HepG2 (cell line): ENCODE measurements around the gene CDYL2. TPM values are rescaled to one million over a fixed set of nuclear protein-coding genes. Genes with fewer than 3 reads are reported as not detected.

ENCODE experiments used
- ATAC-seq: fragments of 200-7000 bp; cut with Tn5 transposase; 3 replicates; pipeline ENCODE4 v1.9.1; 2020; ENCODE audit warnings: mild to moderate bottlenecking, moderate library complexity
- BruUV-seq: library from RNA; stranded (reverse); fragments of 400-500 nt; replicated peaks from 2 replicates; lab custom pipeline; 2021; lab: Mats Ljungman, UMichigan
- CTCF ChIA-PET: fragments of 300-600 bp; formaldehyde crosslinking; extraction: SDS; loops from one replicate; lab custom pipeline; 2021; ENCODE audit warnings: low total read pairs, inconsistent platforms, low intra/inter-chr PET ratio; lab: Yijun Ruan, JAX
- POLR2A ChIA-PET: fragments of 350-600 bp; sonication (Branson Sonifier 250); formaldehyde crosslinking; loops from one replicate; lab custom pipeline; 2020; ENCODE audit warnings: antibody characterized with exemption, inconsistent platforms; lab: Yijun Ruan, JAX
- DNase-seq: peaks from one replicate; pipeline ENCODE4 v3.0.0-alpha.2; 2015; ENCODE audit warnings: low spot score
- FAIRE-seq: peaks from 3 replicates; lab custom pipeline; 2011; peaks lifted over from hg19 to GRCh38; lab: Jason Lieb, UNC
- H2AFZ ChIP-seq: one replicate; pipeline ENCODE4 v1.6.1; 2011; ENCODE audit warnings: low read length, inconsistent platforms
- H3K27ac ChIP-seq: fragments of 300-600 bp; 3 replicates; pipeline ENCODE4 v1.8.0; 2011; ENCODE audit warnings: mixed run types, mild to moderate bottlenecking, mixed read lengths, low read length, inconsistent platforms; ENCODE audit not compliant: insufficient read depth; ENCODE audit errors: extremely low read length
- H3K27me3 ChIP-seq, 2 experiments: fragments of 200-600 bp in 1 of 2; 2 replicates in 1 of 2; 3 replicates in 1 of 2; pipeline versions ENCODE4 v1.6.0 to v1.8.0; 2011; ENCODE audit warnings: low read length in 2 of 2, mild to moderate bottlenecking in 2 of 2, moderate library complexity in 2 of 2, inconsistent platforms in 1 of 2; ENCODE audit not compliant: insufficient read depth in 2 of 2, control insufficient read depth in 1 of 2
- H3K36me3 ChIP-seq, 2 experiments: fragments of 200-600 bp in 1 of 2; replicated peaks in 1 of 2; 2 replicates in 1 of 2; 3 replicates in 1 of 2; pipeline versions ENCODE4 v1.5.1 to v1.8.0; 2011; ENCODE audit warnings: low read length in 2 of 2, inconsistent platforms in 1 of 2; ENCODE audit not compliant: insufficient read depth in 2 of 2, control insufficient read depth in 1 of 2
- H3K4me1 ChIP-seq: 2 replicates; pipeline ENCODE4 v1.5.1; 2012; ENCODE audit warnings: low read length, inconsistent platforms; ENCODE audit not compliant: insufficient read depth
- H3K4me2 ChIP-seq: 2 replicates; pipeline ENCODE4 v1.6.0; 2011; ENCODE audit warnings: low read depth, low read length, inconsistent platforms
- H3K4me3 ChIP-seq, 3 experiments: fragments of 200-600 bp in 1 of 3; sonication (generic), shearing (Covaris generic) in 1 of 3; replicated peaks in 1 of 3; 2 replicates each; pipeline ENCODE4 v1.5.1; 2011 to 2016; ENCODE audit warnings: low read length in 3 of 3, inconsistent platforms in 2 of 3, low read depth in 2 of 3, mild to moderate bottlenecking in 2 of 3, control low read depth in 1 of 3, mixed read lengths in 1 of 3; ENCODE audit not compliant: insufficient read depth in 1 of 3
- H3K79me2 ChIP-seq: one replicate; pipeline ENCODE4 v1.6.1; 2011; ENCODE audit warnings: low read length, inconsistent platforms; ENCODE audit not compliant: insufficient read depth
- H3K9ac ChIP-seq: 2 replicates; pipeline ENCODE4 v1.6.0; 2011; ENCODE audit warnings: mild to moderate bottlenecking, low read depth, low read length, inconsistent platforms; ENCODE audit not compliant: insufficient read depth
- H3K9me3 ChIP-seq: 2 replicates; pipeline ENCODE4 v1.5.1; 2012; ENCODE audit warnings: mild to moderate bottlenecking, low read length
- H4K20me1 ChIP-seq: 2 replicates; pipeline ENCODE4 v1.6.0; 2011; ENCODE audit warnings: inconsistent platforms, mild to moderate bottlenecking, low read length, moderate library complexity; ENCODE audit not compliant: insufficient read depth
- CAMTA2 ChIP-seq: sonication (generic); formaldehyde crosslinking; IDR thresholded peaks from 2 replicates; pipeline ENCODE4 v1.4.0; 2020; ENCODE audit warnings: mild to moderate bottlenecking, missing genetic modification reagents, borderline replicate concordance
- EED ChIP-seq: sonication (generic); formaldehyde crosslinking; IDR thresholded peaks from 2 replicates; pipeline ENCODE4 v1.5.0; 2020; ENCODE audit warnings: mild to moderate bottlenecking, missing genetic modification reagents
- MTA3 ChIP-seq: sonication (generic); formaldehyde crosslinking; IDR thresholded peaks from 2 replicates; pipeline ENCODE4 v1.4.0; 2020; ENCODE audit warnings: missing genetic modification reagents
- NR2F6 ChIP-seq, 2 experiments: IDR thresholded peaks; 2 replicates each; pipeline ENCODE4 v1.6.1; 2016; ENCODE audit warnings: antibody characterized with exemption in 1 of 2, mild to moderate bottlenecking in 1 of 2
- SMARCC2 ChIP-seq: fragments of 450-650 bp; IDR thresholded peaks from 2 replicates; pipeline ENCODE4 v1.6.1; 2017; ENCODE audit warnings: antibody characterized with exemption, mild to moderate bottlenecking
- SSRP1 ChIP-seq: IDR thresholded peaks from 2 replicates; pipeline ENCODE4 v1.6.1; 2016; ENCODE audit warnings: control low read depth
- ZBTB37 ChIP-seq: sonication (generic); formaldehyde crosslinking; IDR thresholded peaks from 2 replicates; pipeline ENCODE4 v1.4.0; 2020; ENCODE audit warnings: mild to moderate bottlenecking, missing genetic modification reagents
- ZBTB7A ChIP-seq: sonication (generic); formaldehyde crosslinking; IDR thresholded peaks from 2 replicates; pipeline ENCODE4 v1.8.0; 2022; ENCODE audit warnings: mild to moderate bottlenecking, missing genetic modification reagents
- ZKSCAN5 ChIP-seq: sonication (generic); formaldehyde crosslinking; IDR thresholded peaks from 2 replicates; pipeline ENCODE4 v1.5.1; 2020; ENCODE audit warnings: mild to moderate bottlenecking, missing genetic modification reagents
- ZNF326 ChIP-seq: sonication (generic); formaldehyde crosslinking; IDR thresholded peaks from 2 replicates; pipeline ENCODE4 v1.4.0; 2020; ENCODE audit warnings: missing genetic modification reagents, borderline replicate concordance
- ZNF44 ChIP-seq: sonication (generic); formaldehyde crosslinking; IDR thresholded peaks from 2 replicates; pipeline ENCODE4 v1.5.1; 2020; ENCODE audit warnings: mild to moderate bottlenecking, missing genetic modification reagents
- ZNF530 ChIP-seq: sonication (generic); formaldehyde crosslinking; IDR thresholded peaks from 2 replicates; pipeline ENCODE4 v1.5.0; 2020; ENCODE audit warnings: low read depth, mild to moderate bottlenecking, missing genetic modification reagents
- ZNF768 ChIP-seq: sonication (generic); formaldehyde crosslinking; IDR thresholded peaks from 2 replicates; pipeline ENCODE4 v1.4.0; 2020; ENCODE audit warnings: missing genetic modification reagents
- WGBS: methylation state at CpG from one replicate; pipeline ENCODE4 v1.1.6; 2017; ENCODE audit warnings: low lambda C conversion rate; 5-methylcytosine and 5-hydroxymethylcytosine counted together
- in situ Hi-C: cut with HindIII; loops from 2 replicates; pipeline ENCODE4 v1.10.0; 2017; ENCODE audit warnings: low pct_unique_long_range_greater_than_20kb; ENCODE audit not compliant: extremely low pct_ligation_motif_present
- intact Hi-C: fragments of 100-400 bp; cut with micrococcal nuclease; formaldehyde crosslinking; loops from one replicate; pipeline ENCODE4 v1.10.0; 2022; ENCODE audit not compliant: unreplicated experiment
- polyA plus RNA-seq, 8 experiments: library from polyadenylated mRNA; depleted of rRNA in 3 of 8; stranded (reverse) in 7 of 8; unstranded in 1 of 8; fragments of >200 nt; fragmentation: Illumina TruSeq in 4 of 8; extraction: Trizol in 4 of 8; gene quantifications; 2 replicates each; pipeline versions ENCODE4 v1.2.1 to v1.2.3, GENCODE V29; 2011 to 2016; ENCODE audit warnings: low read depth in 4 of 8, missing spikeins in 1 of 8, mixed read lengths in 1 of 8; ENCODE audit not compliant: insufficient read depth in 1 of 8
- total RNA-seq, 5 experiments: library from RNA; depleted of rRNA; stranded (reverse); fragments of >200 nt; fragmentation: Illumina TruSeq; extraction: Trizol; gene quantifications; 2 replicates each; pipeline ENCODE4 v1.2.3, GENCODE V29; 2016; ENCODE audit warnings: low read depth in 1 of 5
- TF ChIP-seq, protein P1 (sequence below): sonication (generic); formaldehyde crosslinking; IDR thresholded peaks from 2 replicates; pipeline ENCODE4 v1.4.0; 2020; ENCODE audit warnings: low read depth, mild to moderate bottlenecking, missing genetic modification reagents
- TF ChIP-seq, protein P2 (sequence below): sonication (generic); formaldehyde crosslinking; IDR thresholded peaks from 2 replicates; pipeline ENCODE4 v1.8.0; 2022; ENCODE audit warnings: mild to moderate bottlenecking, missing genetic modification reagents, moderate library complexity

Gene CDYL2
- total and polyA plus RNA-seq, 2 of the 13 experiments (the other 11 are each of a cell fraction or from before 2014, with no cell fraction given) = 0.07 to 0.35 TPM

DNA sequence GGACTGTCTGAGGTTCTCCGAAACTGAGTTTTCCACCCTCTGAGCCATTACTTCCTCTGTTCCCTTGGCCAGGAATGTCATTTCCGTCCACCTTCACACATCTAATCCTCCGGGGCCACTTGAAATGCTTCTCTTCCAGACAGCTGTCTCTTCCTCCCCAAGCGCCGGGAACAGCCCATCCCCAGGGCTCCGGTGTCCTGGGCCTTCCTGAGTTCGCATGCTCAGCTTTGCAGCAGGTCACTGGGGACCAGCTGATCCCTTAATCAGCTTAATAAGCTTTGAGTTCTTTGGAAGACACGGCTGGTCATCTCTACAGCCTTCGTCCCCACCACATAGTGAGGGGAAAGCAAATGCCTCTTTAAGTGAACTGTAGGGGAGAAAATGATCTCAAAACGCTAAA, 140.2 kb downstream of the CDYL2 start:
- Histone ChIP-seq H2AFZ (no peak overlapping the region), H3K4me1 (no peaks in the 10 kb centered on the region), H3K4me2 (no peak overlapping the region), H3K9me3 (peaks cover 12% of the 10 kb centered on the region), H3K27me3 (peaks cover 0 to 10% of the 10 kb centered on the region in 2 experiments; a peak in 1 of 5 replicates), H4K20me1 (no peaks in the 10 kb centered on the region), H3K36me3 (no peaks in the 10 kb centered on the region), H3K79me2 (no peaks in the 10 kb centered on the region), H3K4me3 (no peak overlapping the region), H3K27ac (no peak overlapping the region), H3K9ac (no peak overlapping the region)
- in situ Hi-C loops = no loop called here
- BruUV-seq = no TSS peak
- DNase-seq = no peak
- WGBS = 40% methylated on average over 10 of the region's 10 CpGs
- no peak for ATAC-seq
- FAIRE-seq = no peak
- CTCF ChIA-PET = no interaction called here
- POLR2A ChIA-PET = no interaction called here
- TF ChIP-seq ZNF44 (CRISPR knock-in tag) = no peak
- no peak for TF ChIP-seq MTA3 (CRISPR knock-in tag)
- no peak for TF ChIP-seq ZNF326 (CRISPR knock-in tag)
- no peak for TF ChIP-seq EED (CRISPR knock-in tag)
- TF ChIP-seq, protein P1, sequence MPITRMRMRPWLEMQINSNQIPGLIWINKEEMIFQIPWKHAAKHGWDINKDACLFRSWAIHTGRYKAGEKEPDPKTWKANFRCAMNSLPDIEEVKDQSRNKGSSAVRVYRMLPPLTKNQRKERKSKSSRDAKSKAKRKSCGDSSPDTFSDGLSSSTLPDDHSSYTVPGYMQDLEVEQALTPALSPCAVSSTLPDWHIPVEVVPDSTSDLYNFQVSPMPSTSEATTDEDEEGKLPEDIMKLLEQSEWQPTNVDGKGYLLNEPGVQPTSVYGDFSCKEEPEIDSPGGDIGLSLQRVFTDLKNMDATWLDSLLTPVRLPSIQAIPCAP (CRISPR knock-in tag) = no peak
- TF ChIP-seq ZNF768 (CRISPR knock-in tag) = no peak
- no peak for TF ChIP-seq ZBTB37
- no peak for TF ChIP-seq ZBTB7A (CRISPR knock-in tag)
- TF ChIP-seq ZKSCAN5 (CRISPR knock-in tag) = no peak
- no peak for TF ChIP-seq NR2F6 (IDR thresholded peaks at IDR 0.05)
- no peak for TF ChIP-seq NR2F6 (CRISPR knock-in tag; IDR thresholded peaks at IDR 0.05)
- no peak for TF ChIP-seq CAMTA2 (CRISPR knock-in tag)
- TF ChIP-seq, protein P2, sequence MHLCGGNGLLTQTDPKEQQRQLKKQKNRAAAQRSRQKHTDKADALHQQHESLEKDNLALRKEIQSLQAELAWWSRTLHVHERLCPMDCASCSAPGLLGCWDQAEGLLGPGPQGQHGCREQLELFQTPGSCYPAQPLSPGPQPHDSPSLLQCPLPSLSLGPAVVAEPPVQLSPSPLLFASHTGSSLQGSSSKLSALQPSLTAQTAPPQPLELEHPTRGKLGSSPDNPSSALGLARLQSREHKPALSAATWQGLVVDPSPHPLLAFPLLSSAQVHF (CRISPR knock-in tag) = no peak
- TF ChIP-seq SMARCC2 = no peak
- no peak for TF ChIP-seq SSRP1 (CRISPR knock-in tag)
- no peak for TF ChIP-seq ZNF530 (CRISPR knock-in tag)
- intact Hi-C loops = no loop called here
